Measurements from ENCODE around the gene PSMB9.
A peak's percentile ranks its signal among the peaks of the same experiment; 100 is the strongest.

The PSMB9 gene

GRCh38 chr6:32838114-32838958, 15.7 kb upstream of the PSMB9 start, which contains the start of gene TAP2:
TSS of gene TAP2 (minus strand) at chr6:32838739. CDS start at chr6:32838233, 506 bp downstream.
- H4K8ac ChIP-seq (ENCODE audit: low read depth, low read length): no peak within 1 kb of the TSS
- peak within 1 kb of the TSS; percentile 85 for H3K9ac ChIP-seq (ENCODE audit: low read depth, low read length, poor library complexity)
- no peak within 1 kb of the TSS for H3K14ac ChIP-seq (ENCODE audit: low read length)
- peak within 1 kb of the TSS; percentile 93 for H2BK15ac ChIP-seq (ENCODE audit: low read length)
- H4K91ac ChIP-seq (ENCODE audit: low read depth, low read length, poor library complexity): no peak within 1 kb of the TSS
- no peak within 1 kb of the TSS for H2AK5ac ChIP-seq (ENCODE audit: low read depth, low read length)
- peaks cover 0 to 6% of the 10 kb centered on the region in 2 donors for H3K4me1 ChIP-seq (ENCODE audit: control insufficient read depth in 2 of 2, insufficient read depth in 1 of 2, low read depth in 1 of 2, low read length in 2 of 2)
- peaks cover 0 to 38% (median 11%) of the 10 kb centered on the region in 3 experiments for H3K27me3 ChIP-seq (ENCODE audit: control insufficient read depth in 3 of 3, insufficient read depth in 3 of 3, low read depth in 1 of 3, low read length in 3 of 3)
- no peaks in the 10 kb centered on the region for H3K36me3 ChIP-seq (replicated peaks in 1 of 2; ENCODE audit: control insufficient read depth in 2 of 2, insufficient read depth in 2 of 2, low read length in 2 of 2)
- peak within 1 kb of the TSS; percentile 82 for H3K23ac ChIP-seq (ENCODE audit: low read depth, low read length, poor library complexity)
- no CpG with 5 or more reads among the region's 57 CpGs for WGBS, 2 donors (ENCODE audit: extremely low coverage in 2 of 2, insufficient read length in 2 of 2, insufficient replicate concordance in 1 of 2)
- DNase-seq (ENCODE audit: low spot score): peak; percentile 87
- H3K9me3 ChIP-seq (replicated peaks in 1 of 2; ENCODE audit: control insufficient read depth in 2 of 2, insufficient read depth in 1 of 2, low read depth in 1 of 2, low read length in 2 of 2): peaks cover 0 to 5% of the 10 kb centered on the region in 2 donors
- H3K4me3 ChIP-seq (ENCODE audit: low read length in 2 of 2): peak within 1 kb of the TSS; percentile 84 to 94
- no peaks in the 10 kb centered on the region for H3K79me1 ChIP-seq (ENCODE audit: low read depth, low read length)
- peak within 1 kb of the TSS; percentile 68 for H2BK5ac ChIP-seq (ENCODE audit: low read length)
- peak within 1 kb of the TSS; percentile 96 for H3K18ac ChIP-seq (ENCODE audit: low read length)
- H3K4me2 ChIP-seq (ENCODE audit: insufficient read depth, low read length, poor library complexity, severe bottlenecking): peak within 1 kb of the TSS; percentile 76
- peak within 1 kb of the TSS; percentile 66 for H3K27ac ChIP-seq (replicated peaks; ENCODE audit: low read length)
- no peak within 1 kb of the TSS for H3K4ac ChIP-seq (ENCODE audit: low read length)
- H2BK12ac ChIP-seq (ENCODE audit: low read length): peak within 1 kb of the TSS; percentile 24
- H2BK120ac ChIP-seq (ENCODE audit: low read depth, low read length): peak within 1 kb of the TSS; percentile 69
- H2AFZ ChIP-seq (ENCODE audit: low read length): peak within 1 kb of the TSS; percentile 100

- no peak overlapping the region for H3K18ac ChIP-seq (ENCODE audit: low read length)
- no peak overlapping the region for H2BK12ac ChIP-seq (ENCODE audit: low read length)
- no peak overlapping the region for H3K4me3 ChIP-seq (ENCODE audit: low read length in 2 of 2)
- H3K27ac ChIP-seq (replicated peaks; ENCODE audit: low read length): no peak overlapping the region
- H3K27me3 ChIP-seq (ENCODE audit: control insufficient read depth in 3 of 3, insufficient read depth in 3 of 3, low read depth in 1 of 3, low read length in 3 of 3): peaks cover 0 to 48% (median 21%) of the 10 kb centered on the region in 3 experiments
- no peak overlapping the region for H3K9ac ChIP-seq (ENCODE audit: low read depth, low read length, poor library complexity)
- no peak overlapping the region for H4K91ac ChIP-seq (ENCODE audit: low read depth, low read length, poor library complexity)
- H3K4me1 ChIP-seq (ENCODE audit: control insufficient read depth in 2 of 2, insufficient read depth in 1 of 2, low read depth in 1 of 2, low read length in 2 of 2): peaks cover 0 to 6% of the 10 kb centered on the region in 2 donors
- DNase-seq (ENCODE audit: low spot score): no peak
- no peak overlapping the region for H2BK120ac ChIP-seq (ENCODE audit: low read depth, low read length)
- H3K4ac ChIP-seq (ENCODE audit: low read length): no peak overlapping the region
- no peak overlapping the region for H3K14ac ChIP-seq (ENCODE audit: low read length)
- H3K4me2 ChIP-seq (ENCODE audit: insufficient read depth, low read length, poor library complexity, severe bottlenecking): no peak overlapping the region
- no peak overlapping the region for H2AK5ac ChIP-seq (ENCODE audit: low read depth, low read length)
- H2BK15ac ChIP-seq (ENCODE audit: low read length): no peak overlapping the region
- no peak overlapping the region for H4K8ac ChIP-seq (ENCODE audit: low read depth, low read length)
- H2AFZ ChIP-seq (ENCODE audit: low read length): no peak overlapping the region
- H3K36me3 ChIP-seq (replicated peaks in 1 of 2; ENCODE audit: control insufficient read depth in 2 of 2, insufficient read depth in 2 of 2, low read length in 2 of 2): no peaks in the 10 kb centered on the region
- peaks cover 0 to 5% of the 10 kb centered on the region in 2 donors for H3K9me3 ChIP-seq (replicated peaks in 1 of 2; ENCODE audit: control insufficient read depth in 2 of 2, insufficient read depth in 1 of 2, low read depth in 1 of 2, low read length in 2 of 2)
- WGBS, 2 donors (ENCODE audit: extremely low coverage in 2 of 2, insufficient read length in 2 of 2, insufficient replicate concordance in 1 of 2): no CpG with 5 or more reads among the region's 15 CpGs
- no peak overlapping the region for H2BK5ac ChIP-seq (ENCODE audit: low read length)
- no peaks in the 10 kb centered on the region for H3K79me1 ChIP-seq (ENCODE audit: low read depth, low read length)
- H3K23ac ChIP-seq (ENCODE audit: low read depth, low read length, poor library complexity): no peak overlapping the region
These were observed 14.6 kb upstream of the PSMB9 start for GRCh38 chr6:32839356-32839755.

- no CpG with 5 or more reads among the region's 9 CpGs for WGBS, 2 donors (ENCODE audit: extremely low coverage in 2 of 2, insufficient read length in 2 of 2, insufficient replicate concordance in 1 of 2)
- H3K27me3 ChIP-seq (ENCODE audit: control insufficient read depth in 3 of 3, insufficient read depth in 3 of 3, low read depth in 1 of 3, low read length in 3 of 3): peaks cover 0 to 57% (median 28%) of the 10 kb centered on the region in 3 experiments
- H3K36me3 ChIP-seq (replicated peaks in 1 of 2; ENCODE audit: control insufficient read depth in 2 of 2, insufficient read depth in 2 of 2, low read length in 2 of 2): no peaks in the 10 kb centered on the region
- no peak overlapping the region for H4K91ac ChIP-seq (ENCODE audit: low read depth, low read length, poor library complexity)
- no peak overlapping the region for H3K9ac ChIP-seq (ENCODE audit: low read depth, low read length, poor library complexity)
- no peak for DNase-seq (ENCODE audit: low spot score)
- no peak overlapping the region for H3K27ac ChIP-seq (replicated peaks; ENCODE audit: low read length)
- no peak overlapping the region for H3K4me2 ChIP-seq (ENCODE audit: insufficient read depth, low read length, poor library complexity, severe bottlenecking)
- no peak overlapping the region for H3K4me3 ChIP-seq (ENCODE audit: low read length in 2 of 2)
- no peak overlapping the region for H2BK120ac ChIP-seq (ENCODE audit: low read depth, low read length)
- H3K18ac ChIP-seq (ENCODE audit: low read length): no peak overlapping the region
- no peaks in the 10 kb centered on the region for H3K79me1 ChIP-seq (ENCODE audit: low read depth, low read length)
- H2BK12ac ChIP-seq (ENCODE audit: low read length): no peak overlapping the region
- peaks cover 0 to 7% of the 10 kb centered on the region in 2 donors for H3K4me1 ChIP-seq (ENCODE audit: control insufficient read depth in 2 of 2, insufficient read depth in 1 of 2, low read depth in 1 of 2, low read length in 2 of 2)
- no peak overlapping the region for H3K23ac ChIP-seq (ENCODE audit: low read depth, low read length, poor library complexity)
- no peak overlapping the region for H3K14ac ChIP-seq (ENCODE audit: low read length)
- peaks cover 0 to 5% of the 10 kb centered on the region in 2 donors for H3K9me3 ChIP-seq (replicated peaks in 1 of 2; ENCODE audit: control insufficient read depth in 2 of 2, insufficient read depth in 1 of 2, low read depth in 1 of 2, low read length in 2 of 2)
- H4K8ac ChIP-seq (ENCODE audit: low read depth, low read length): no peak overlapping the region
- H2AFZ ChIP-seq (ENCODE audit: low read length): no peak overlapping the region
- H3K4ac ChIP-seq (ENCODE audit: low read length): no peak overlapping the region
- no peak overlapping the region for H2AK5ac ChIP-seq (ENCODE audit: low read depth, low read length)
- no peak overlapping the region for H2BK15ac ChIP-seq (ENCODE audit: low read length)
- no peak overlapping the region for H2BK5ac ChIP-seq (ENCODE audit: low read length)
These were observed 13.3 kb upstream of the PSMB9 start for GRCh38 chr6:32840604-32841246.
